ENCODE results near the gene MIER3.

DNA sequence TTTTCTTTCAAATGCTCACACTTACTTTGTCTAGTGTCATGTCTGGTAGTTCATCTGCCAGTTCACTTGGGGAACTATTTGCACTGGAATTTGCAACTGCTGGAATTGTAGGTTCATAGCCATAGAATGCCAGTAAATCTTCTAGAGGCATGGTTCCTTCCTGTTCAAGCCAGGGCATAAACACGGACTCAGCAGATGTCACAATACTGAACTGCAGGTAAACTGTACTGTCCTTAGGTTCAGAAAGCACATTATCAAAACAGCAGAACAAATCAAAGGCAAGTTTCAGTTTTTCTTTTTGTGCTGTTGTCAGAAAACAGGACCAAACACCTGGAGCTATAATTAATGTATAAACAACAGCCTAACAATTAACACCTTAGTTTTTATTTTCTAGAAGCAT, 13.1 kb downstream of the MIER3 start:
- TF ChIP-seq ZNF589 (CRISPR knock-in tag; conservative IDR thresholded peaks at IDR 0.05), result no peak
- TF ChIP-seq ZNF138 (CRISPR knock-in tag; IDR thresholded peaks at IDR 0.05; ENCODE audit: low read depth), result no peak
- no peak for TF ChIP-seq TFAP4 (IDR thresholded peaks at IDR 0.05; ENCODE audit: borderline replicate concordance, low read depth)
- no peak for TF ChIP-seq ZNF530 (CRISPR knock-in tag; IDR thresholded peaks at IDR 0.05; ENCODE audit: low read depth)
- no peak for TF ChIP-seq AHR (CRISPR knock-in tag; IDR thresholded peaks at IDR 0.05)
- no peak for TF ChIP-seq CBX5 (CRISPR knock-in tag; IDR thresholded peaks at IDR 0.05; ENCODE audit: borderline replicate concordance)
- TF ChIP-seq NBN (conservative IDR thresholded peaks at IDR 0.05), result no peak
- TF ChIP-seq KLF15 (CRISPR knock-in tag; IDR thresholded peaks at IDR 0.05; ENCODE audit: borderline replicate concordance), result no peak
